Activated T-helper 2 cell treated with anti-CD3 and anti-CD28 coated beads, Interferon-gamma antibody, Interleukin-2, Interleukin-4, amounts not matched to agents 10 μg/mL and 5 μg/mL and 100 μg/mL, durations not matched to agents 14 hours and 24 hours and 36 hours (primary cell): Measurements from ENCODE around the gene TLDC2. TPM values are rescaled to one million over a fixed set of nuclear protein-coding genes. Genes with fewer than 3 reads are reported as not detected.
"Not testable (repeated sequence)": the region's sequence is repeated elsewhere in the genome, so short reads cannot be mapped to it uniquely, and the experiment has no call there.

Experiments used
- DNase-seq: peaks from one replicate; pipeline ENCODE4 v3.0.0; 2021; ENCODE audit warnings: low spot score
- H3K27ac Mint-ChIP-seq: one replicate; pipeline ENCODE4 v1.8.0; 2021; ENCODE audit warnings: mixed read lengths
- H3K27me3 Mint-ChIP-seq: one replicate; pipeline ENCODE4 v1.8.0; 2021; ENCODE audit warnings: low read depth, mixed read lengths
- H3K36me3 Mint-ChIP-seq: one replicate; pipeline ENCODE4 v1.8.0; 2021; ENCODE audit warnings: low read depth, mixed read lengths
- H3K4me1 Mint-ChIP-seq: one replicate; pipeline ENCODE4 v1.8.0; 2021; ENCODE audit warnings: low read depth, mixed read lengths
- H3K4me3 Mint-ChIP-seq: one replicate; pipeline ENCODE4 v1.8.0; 2021; ENCODE audit warnings: low read depth, mild to moderate bottlenecking, moderate library complexity, mixed read lengths
- H3K9me3 Mint-ChIP-seq: one replicate; pipeline ENCODE4 v1.8.0; 2021; ENCODE audit warnings: mixed read lengths
- intact Hi-C: fragments of 100-400 bp; cut with micrococcal nuclease; formaldehyde crosslinking; loops from one replicate; pipeline ENCODE4 v1.15.1; 2023
- total RNA-seq: library from RNA; stranded (reverse); gene quantifications from 2 replicates; pipeline ENCODE4 v1.2.3, GENCODE V29; 2022

TLDC2 gene
- total RNA-seq, 1 donor from 2014 or later, result not detected

DNA sequence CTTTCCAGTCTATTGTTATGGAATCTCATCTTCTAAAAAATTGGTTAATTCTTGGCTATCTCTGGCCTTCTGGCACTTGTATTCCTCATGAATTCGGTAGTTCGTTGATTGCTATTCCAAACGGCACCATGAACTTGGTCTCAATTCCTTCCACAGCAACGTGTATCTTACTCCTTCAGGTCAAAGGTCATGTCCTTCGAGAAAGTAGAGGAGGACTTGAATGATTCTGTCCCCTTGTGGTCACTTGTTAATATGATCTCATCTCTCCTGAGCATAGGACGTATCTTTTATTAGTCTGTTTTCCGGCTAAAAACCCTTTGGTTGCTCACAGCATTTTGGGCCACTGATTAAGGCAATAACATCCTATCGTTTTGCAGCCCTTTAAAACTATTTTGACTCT, 9.4 kb downstream of the TLDC2 start:
- no peak for DNase-seq
- no peaks in the 10 kb centered on the region for H3K9me3 Mint-ChIP-seq
- no peak overlapping the region for H3K27ac Mint-ChIP-seq
- H3K27me3 Mint-ChIP-seq, result no peaks in the 10 kb centered on the region
- peaks cover 8% of the 10 kb centered on the region for H3K36me3 Mint-ChIP-seq
- peaks cover 6% of the 10 kb centered on the region for H3K4me1 Mint-ChIP-seq
- intact Hi-C loops, result no loop called here
- no peak overlapping the region for H3K4me3 Mint-ChIP-seq

DNA sequence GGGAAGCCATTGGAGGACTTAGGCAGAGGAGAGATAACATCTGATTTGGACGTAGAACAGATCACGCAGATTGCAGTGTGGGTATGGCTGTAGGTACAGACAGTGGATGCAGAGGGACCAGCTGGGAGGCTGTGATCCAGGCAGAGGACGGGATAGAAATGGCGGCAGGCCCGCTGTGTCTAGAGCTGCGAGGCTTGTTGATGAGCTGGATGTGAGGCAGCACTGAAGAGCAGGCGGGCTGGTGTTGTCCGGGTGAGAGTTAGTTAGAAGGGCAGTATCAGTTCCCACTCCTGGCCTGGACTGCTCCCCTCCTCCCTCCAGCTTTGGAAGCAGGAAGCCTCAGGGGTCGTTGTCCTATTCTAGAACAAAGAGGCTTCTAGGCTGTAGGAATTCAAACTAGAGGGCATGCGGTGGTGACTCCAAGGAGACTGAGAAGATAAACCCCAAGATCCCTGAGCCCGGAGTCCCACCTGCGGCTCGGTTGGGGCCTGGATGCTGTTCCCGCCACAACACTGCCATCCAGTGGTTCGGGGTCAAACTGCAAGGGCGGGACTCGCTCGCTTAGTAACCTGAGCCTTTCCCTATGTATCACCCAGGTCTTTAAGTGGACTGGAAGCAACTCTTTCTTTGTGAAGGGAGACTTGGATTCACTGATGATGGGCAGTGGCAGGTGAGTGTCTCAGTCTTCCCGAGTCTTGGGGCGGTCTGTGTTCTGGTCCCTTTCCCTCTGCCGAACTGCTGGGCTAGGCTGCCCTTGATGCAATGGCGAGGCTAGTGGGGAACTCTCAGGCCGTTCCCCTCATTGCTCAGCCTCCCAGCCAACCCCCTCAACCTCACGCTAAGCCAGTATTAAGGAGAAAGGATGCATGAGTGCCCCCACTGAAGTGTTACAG, 11.2 kb downstream of the TLDC2 start:
- H3K36me3 Mint-ChIP-seq, result peaks cover 19% of the 10 kb centered on the region
- H3K27me3 Mint-ChIP-seq, result no peaks in the 10 kb centered on the region
- peak; percentile 70 for DNase-seq
- intact Hi-C loops, result loop anchor here (2.0 kb wide), 1 partner anchor 78 kb away; no protein-coding TSS in a partner anchor
- H3K9me3 Mint-ChIP-seq, result no peaks in the 10 kb centered on the region
- H3K27ac Mint-ChIP-seq, result peak overlapping the region; percentile 2
- peaks cover 6% of the 10 kb centered on the region for H3K4me1 Mint-ChIP-seq
- H3K4me3 Mint-ChIP-seq, result no peak overlapping the region

DNA sequence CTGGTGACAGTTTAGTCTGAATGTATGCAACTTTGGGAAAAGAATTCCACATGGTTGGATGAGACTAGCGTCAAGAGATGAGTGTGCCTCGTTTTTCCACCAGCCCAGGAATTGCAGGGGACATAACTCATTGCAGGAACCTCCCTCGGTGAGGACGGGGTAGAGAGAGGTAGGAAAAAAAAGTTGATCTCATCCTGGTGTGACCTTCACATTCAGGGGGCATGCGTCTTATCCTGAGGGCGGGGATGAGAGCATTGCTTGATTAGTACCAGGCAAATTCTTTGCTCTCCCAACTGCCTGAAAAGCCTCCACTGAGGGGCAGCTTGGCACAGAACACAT, 11.8 kb downstream of the TLDC2 start:
- Mint-ChIP-seq H3K4me1 (peaks cover 6% of the 10 kb centered on the region), H3K9me3 (no peaks in the 10 kb centered on the region), H3K27me3 (no peaks in the 10 kb centered on the region), H3K27ac (no peak overlapping the region), H3K4me3 (no peak overlapping the region), H3K36me3 (peaks cover 25% of the 10 kb centered on the region)
- intact Hi-C loops, result loop anchor here (2.0 kb wide), 1 partner anchor 79 kb away; no protein-coding TSS in a partner anchor
- no peak for DNase-seq

DNA sequence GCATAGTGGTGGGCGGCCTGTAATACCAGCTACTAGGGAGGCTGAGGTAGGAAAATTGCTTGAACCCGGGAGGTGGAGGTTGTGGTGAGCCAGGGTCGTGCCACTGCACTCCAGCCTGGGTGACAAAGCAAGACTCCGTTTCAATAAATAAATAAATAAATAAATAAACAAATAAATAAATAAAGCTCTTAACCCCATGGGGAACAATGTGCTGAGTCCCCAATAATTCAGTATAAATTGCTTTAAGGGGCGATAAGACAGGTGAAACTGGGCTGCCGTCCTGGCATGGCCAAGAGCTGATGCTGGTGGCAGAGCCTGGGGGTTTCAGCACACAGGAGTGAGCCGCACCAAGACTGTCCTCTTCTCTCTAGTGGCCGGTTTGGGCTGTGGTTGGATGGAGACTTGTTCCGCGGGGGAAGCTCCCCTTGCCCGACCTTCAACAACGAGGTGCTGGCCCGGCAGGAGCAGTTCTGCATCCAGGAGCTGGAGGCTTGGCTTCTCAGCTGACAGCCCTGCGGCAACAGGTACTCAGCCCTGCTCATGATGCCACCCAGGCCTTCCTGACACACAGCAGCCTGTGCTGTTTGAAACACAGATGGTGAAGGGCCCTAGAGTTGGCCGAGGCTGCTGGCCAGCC, 13.1 kb downstream of the TLDC2 start:
- Mint-ChIP-seq H3K36me3 (peaks cover 38% of the 10 kb centered on the region), H3K27ac (no peak overlapping the region), H3K27me3 (no peaks in the 10 kb centered on the region), H3K9me3 (no peaks in the 10 kb centered on the region), H3K4me1 (peaks cover 6% of the 10 kb centered on the region), H3K4me3 (no peak overlapping the region)
- intact Hi-C loops, result no loop called here
- DNase-seq, result no peak

DNA sequence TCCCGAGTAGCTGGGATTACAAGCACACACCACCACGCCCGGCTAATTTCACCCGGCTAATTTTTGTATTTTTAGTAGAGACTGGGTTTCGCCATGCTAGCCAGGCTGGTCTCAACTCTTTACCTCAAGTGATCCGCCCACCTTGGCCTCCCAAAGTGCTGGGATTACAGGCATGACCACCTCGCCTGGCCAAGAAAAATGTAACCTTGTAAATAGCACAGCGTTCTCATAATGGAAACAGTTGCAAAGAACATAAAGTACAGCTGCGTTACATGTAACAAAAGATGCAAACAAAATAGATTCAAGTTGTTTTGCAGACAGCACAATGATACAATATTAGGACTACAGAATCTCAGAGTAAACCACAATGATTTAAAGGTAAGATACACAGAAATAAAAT, 14.6 kb downstream of the TLDC2 start:
- intact Hi-C loops, result no loop called here
- Mint-ChIP-seq H3K4me3 (no peak overlapping the region), H3K27me3 (no peaks in the 10 kb centered on the region), H3K4me1 (peaks cover 10% of the 10 kb centered on the region), H3K36me3 (peaks cover 48% of the 10 kb centered on the region), H3K9me3 (no peaks in the 10 kb centered on the region), H3K27ac (no peak overlapping the region)
- no peak for DNase-seq

DNA sequence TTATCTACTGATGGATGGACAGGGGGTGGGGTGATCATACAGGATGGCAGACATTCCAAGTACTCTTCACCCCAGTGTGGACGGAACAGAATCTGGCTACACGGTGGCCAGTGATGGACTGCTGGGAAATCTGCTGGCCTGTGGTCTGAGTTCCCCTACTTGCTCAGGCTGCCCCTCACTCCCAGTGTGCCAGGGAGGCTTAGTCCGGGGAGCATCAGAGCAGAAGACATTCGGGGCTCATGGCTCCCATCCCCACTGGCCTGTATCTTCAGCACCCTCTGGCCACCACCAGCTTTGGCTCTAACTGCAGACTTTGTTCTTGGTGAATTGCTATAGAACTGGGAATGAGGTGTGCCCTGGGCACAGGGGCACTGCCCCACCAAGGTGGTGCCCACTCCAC, 15.3 kb downstream of the TLDC2 start:
- H3K27me3 Mint-ChIP-seq, result no peaks in the 10 kb centered on the region
- intact Hi-C loops, result no loop called here
- H3K4me1 Mint-ChIP-seq, result peaks cover 10% of the 10 kb centered on the region
- H3K27ac Mint-ChIP-seq, result no peak overlapping the region
- DNase-seq, result no peak
- H3K4me3 Mint-ChIP-seq, result no peak overlapping the region
- H3K9me3 Mint-ChIP-seq, result no peaks in the 10 kb centered on the region
- peaks cover 52% of the 10 kb centered on the region for H3K36me3 Mint-ChIP-seq

DNA sequence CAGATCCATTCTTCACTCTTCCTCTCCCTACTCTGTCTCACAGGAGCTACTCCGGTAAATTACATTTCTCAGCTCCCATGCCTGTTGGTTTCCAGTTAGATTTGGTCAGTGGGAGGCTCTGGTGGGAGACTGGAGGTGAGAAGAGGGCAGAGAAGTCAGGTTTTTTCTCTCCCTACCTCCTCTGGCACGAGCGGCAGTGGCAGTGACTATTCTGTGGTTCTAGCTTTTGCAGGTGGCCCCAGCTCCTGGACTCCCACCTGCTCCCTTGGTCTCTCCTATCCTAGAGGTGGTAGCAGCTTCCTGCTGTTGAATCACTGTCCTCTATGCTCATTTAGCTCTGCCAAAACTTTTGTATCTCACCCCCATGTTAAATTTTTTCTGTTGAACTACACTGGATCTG, 17.9 kb downstream of the TLDC2 start:
- Mint-ChIP-seq H3K9me3 (no peaks in the 10 kb centered on the region), H3K4me1 (peaks cover 4% of the 10 kb centered on the region), H3K27ac (no peak overlapping the region), H3K27me3 (no peaks in the 10 kb centered on the region), H3K4me3 (no peak overlapping the region), H3K36me3 (peaks cover 74% of the 10 kb centered on the region)
- intact Hi-C loops, result no loop called here
- DNase-seq, result no peak

DNA sequence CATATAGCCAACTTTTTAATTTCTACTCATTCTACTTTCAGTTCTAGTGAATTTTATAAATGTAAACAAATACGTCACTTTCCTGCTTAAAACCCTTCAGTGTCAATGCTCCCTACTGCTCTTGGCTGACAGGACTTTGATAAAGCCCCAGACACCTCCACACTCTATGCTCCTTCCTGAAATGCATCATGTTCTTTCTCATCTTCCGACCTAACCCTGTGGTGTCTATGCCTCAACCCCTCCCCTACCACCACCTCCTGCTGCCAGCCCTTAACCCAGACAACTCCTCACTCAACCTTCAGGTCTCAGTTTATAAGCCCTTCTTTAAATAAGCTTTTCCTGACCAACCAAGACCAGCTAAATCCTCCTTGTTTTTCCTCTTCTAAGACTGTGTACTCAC, 19.1 kb downstream of the TLDC2 start:
- peak overlapping the region; percentile 82 for H3K27ac Mint-ChIP-seq
- no peak overlapping the region for H3K4me3 Mint-ChIP-seq
- H3K9me3 Mint-ChIP-seq, result no peaks in the 10 kb centered on the region
- intact Hi-C loops, result no loop called here
- H3K27me3 Mint-ChIP-seq, result no peaks in the 10 kb centered on the region
- DNase-seq, result no peak
- peaks cover 4% of the 10 kb centered on the region for H3K4me1 Mint-ChIP-seq
- peaks cover 74% of the 10 kb centered on the region for H3K36me3 Mint-ChIP-seq

DNA sequence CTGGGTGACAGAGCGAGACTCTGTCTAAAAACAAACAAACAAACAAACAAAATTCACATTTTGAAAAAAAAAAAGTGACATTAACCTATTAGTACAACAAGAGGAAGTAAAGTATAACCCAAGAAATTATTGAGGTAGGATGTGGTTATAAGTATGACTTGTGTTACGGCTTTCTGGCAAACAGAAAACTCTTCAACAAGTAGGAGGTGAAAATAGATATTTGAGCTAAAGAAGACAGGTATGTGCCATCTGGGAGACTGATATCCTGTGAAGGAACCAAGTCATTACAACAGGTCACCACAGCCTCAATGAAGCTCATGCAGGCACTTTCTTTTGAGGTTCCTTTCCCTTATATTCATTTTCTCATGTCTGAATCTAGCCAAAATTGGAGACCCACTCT, 28.8 kb downstream of the TLDC2 start:
- DNase-seq, result no peak
- Mint-ChIP-seq H3K27me3 (no peaks in the 10 kb centered on the region), H3K4me3 (no peak overlapping the region), H3K36me3 (peaks cover 50% of the 10 kb centered on the region), H3K27ac (peak overlapping the region; percentile 43), H3K9me3 (no peaks in the 10 kb centered on the region), H3K4me1 (peaks cover 10% of the 10 kb centered on the region)
- intact Hi-C loops, result no loop called here

DNA sequence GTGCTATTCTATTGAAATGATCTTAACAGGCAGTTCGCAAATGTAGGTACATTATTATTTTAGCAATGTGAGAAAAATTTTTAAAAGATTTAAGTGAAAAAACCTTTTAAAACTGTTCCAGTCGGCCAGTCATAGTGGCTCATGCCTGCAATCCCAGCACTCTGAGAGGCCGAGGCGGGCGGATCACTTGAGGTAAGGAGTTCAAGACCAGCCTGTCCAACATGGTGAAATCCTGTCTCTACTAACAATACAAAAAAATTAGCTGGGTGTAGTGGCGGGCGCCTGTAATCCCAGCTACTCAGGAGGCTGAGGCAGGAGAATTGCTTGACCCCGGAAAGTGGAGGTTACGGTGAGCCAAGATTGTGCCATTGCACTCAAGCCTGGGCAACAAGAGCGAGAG, 29.6 kb downstream of the TLDC2 start:
- H3K27me3 Mint-ChIP-seq, DNase-seq, H3K9me3 Mint-ChIP-seq, intact Hi-C loops, H3K27ac Mint-ChIP-seq, H3K4me3 Mint-ChIP-seq: not testable (repeated sequence)
- H3K4me1 Mint-ChIP-seq, result peaks cover 10% of the 10 kb centered on the region
- H3K36me3 Mint-ChIP-seq, result peaks cover 53% of the 10 kb centered on the region

DNA sequence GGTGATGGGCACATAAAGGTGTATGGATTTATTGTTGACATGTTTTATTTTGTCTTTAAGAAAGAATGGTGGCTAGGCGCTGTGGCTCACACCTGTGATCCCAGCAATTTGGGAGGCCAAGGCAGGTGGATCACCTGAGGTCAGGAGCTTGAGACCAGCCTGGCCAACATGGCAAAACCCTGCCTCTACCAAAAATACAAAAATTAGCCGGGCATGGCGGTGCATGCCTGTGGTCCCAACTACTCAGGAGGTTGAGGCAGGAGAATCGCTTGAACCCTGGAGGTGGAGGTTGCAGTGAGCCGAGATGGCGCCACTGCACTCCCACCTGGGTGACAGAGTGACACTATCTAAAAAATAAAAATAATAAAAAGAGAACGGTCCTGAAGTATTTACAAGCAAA, 30.1 kb downstream of the TLDC2 start:
- H3K4me3 Mint-ChIP-seq, H3K27me3 Mint-ChIP-seq, H3K9me3 Mint-ChIP-seq, intact Hi-C loops, H3K27ac Mint-ChIP-seq, DNase-seq: not testable (repeated sequence)
- Mint-ChIP-seq H3K4me1 (peaks cover 10% of the 10 kb centered on the region), H3K36me3 (peaks cover 51% of the 10 kb centered on the region)

DNA sequence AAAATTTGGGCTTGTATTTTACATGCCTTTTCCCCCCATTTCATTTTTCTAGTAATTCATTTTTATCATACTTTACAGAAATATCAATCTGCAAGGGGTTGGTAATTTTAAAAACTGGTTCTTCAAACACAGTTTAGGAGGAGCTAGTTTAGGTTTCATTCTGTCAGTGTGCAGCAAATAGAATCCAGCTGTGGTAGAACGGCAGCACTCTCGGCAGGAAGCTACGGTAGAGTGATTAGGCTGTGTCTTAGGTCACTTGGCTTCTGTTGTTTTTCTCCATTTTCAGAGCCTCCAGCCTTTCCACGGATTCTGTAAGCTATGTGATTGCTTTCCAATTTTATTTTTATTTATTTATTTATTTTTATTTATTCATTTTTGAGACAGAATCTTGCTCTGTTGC, 32.7 kb downstream of the TLDC2 start:
- no peak for DNase-seq
- peaks cover 10% of the 10 kb centered on the region for H3K4me1 Mint-ChIP-seq
- H3K27me3 Mint-ChIP-seq, result no peaks in the 10 kb centered on the region
- intact Hi-C loops, result no loop called here
- no peaks in the 10 kb centered on the region for H3K9me3 Mint-ChIP-seq
- no peak overlapping the region for H3K4me3 Mint-ChIP-seq
- no peak overlapping the region for H3K27ac Mint-ChIP-seq
- peaks cover 49% of the 10 kb centered on the region for H3K36me3 Mint-ChIP-seq

DNA sequence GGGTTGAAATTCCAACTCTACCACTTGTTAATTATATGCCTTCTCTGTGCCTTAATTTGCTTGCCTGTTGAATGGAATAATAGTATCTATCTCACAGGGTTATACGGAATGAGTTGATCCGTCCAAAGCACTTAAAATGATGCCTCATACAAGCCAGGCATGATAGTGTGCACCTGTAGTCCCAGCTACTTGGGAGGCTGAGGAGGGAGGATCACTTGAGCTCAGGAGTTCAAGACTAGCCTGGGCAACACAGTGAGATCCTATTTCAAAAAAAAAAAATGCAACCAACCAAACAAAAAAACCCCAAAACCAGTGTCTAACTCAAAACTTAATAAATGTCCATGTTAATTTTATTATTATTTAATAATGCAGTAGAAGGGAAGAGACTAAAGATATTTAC, 40.3 kb downstream of the TLDC2 start:
- H3K4me3 Mint-ChIP-seq, result no peak overlapping the region
- H3K36me3 Mint-ChIP-seq, result peaks cover 43% of the 10 kb centered on the region
- no peak overlapping the region for H3K27ac Mint-ChIP-seq

More for the DNA sequence above, 40.3 kb downstream of the TLDC2 start:
- intact Hi-C loops, result no loop called here
- DNase-seq, result no peak
- peaks cover 2% of the 10 kb centered on the region for H3K4me1 Mint-ChIP-seq
- no peaks in the 10 kb centered on the region for H3K27me3 Mint-ChIP-seq
- no peaks in the 10 kb centered on the region for H3K9me3 Mint-ChIP-seq
